Panc1 (cell line): ENCODE data around the gene CCND3.

Source experiments
- CTCF ChIP-seq: fragments of 450-650 bp; IDR thresholded peaks from 2 replicates; pipeline ENCODE4 v1.5.1; 2017; ENCODE audit warnings: mild to moderate bottlenecking
- POLR2AphosphoS5 ChIP-seq: IDR thresholded peaks from 2 replicates; pipeline ENCODE4 v1.6.1; 2012; ENCODE audit warnings: mild to moderate bottlenecking, low read depth, low read length, moderate library complexity
- SIN3A ChIP-seq: IDR thresholded peaks from 2 replicates; pipeline ENCODE4 v1.6.1; 2012; ENCODE audit warnings: low read depth, mild to moderate bottlenecking, low read length, moderate library complexity, borderline replicate concordance; ENCODE audit not compliant: insufficient read depth
- TCF7L2 ChIP-seq: IDR thresholded peaks from 2 replicates; pipeline ENCODE4 v1.6.1; 2011; ENCODE audit warnings: mild to moderate bottlenecking, low read depth, low read length, inconsistent platforms

DNA sequence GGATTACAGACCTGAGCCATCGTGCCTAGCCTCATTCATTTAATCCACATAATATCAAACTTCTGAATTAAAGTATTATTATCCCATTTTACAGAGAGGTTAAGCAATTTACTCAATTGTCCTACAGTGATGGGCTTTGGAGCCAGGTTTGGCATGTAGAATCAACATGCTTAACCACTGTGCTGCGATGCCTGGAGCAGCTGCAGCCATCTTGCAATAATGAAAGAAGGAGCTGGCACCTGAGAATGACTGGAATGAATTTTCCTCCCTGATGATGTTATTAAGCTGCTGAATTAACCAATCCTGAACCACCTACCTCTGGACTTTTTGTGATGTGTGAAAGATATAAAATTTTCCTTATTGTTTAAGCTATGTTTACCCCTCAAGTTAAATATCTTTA is 13.1 kb upstream of the CCND3 start:
- TF ChIP-seq CTCF = no peak
- TF ChIP-seq POLR2AphosphoS5 = no peak
- TF ChIP-seq SIN3A = no peak
- TF ChIP-seq TCF7L2 = no peak
